B cell (primary cell): Measurements from ENCODE around the gene SCN2B. TPM values are rescaled to one million over a fixed set of nuclear protein-coding genes. Genes with fewer than 3 reads are reported as not detected.

ENCODE experiments used
- ATAC-seq: fragments of 200-7000 bp; cut with Tn5 transposase; one replicate; pipeline ENCODE4 v1.10.0; 2021; ENCODE audit warnings: low read depth, mild to moderate bottlenecking, moderate number of reproducible peaks, moderate library complexity
- CTCF ChIA-PET: fragments of 350-600 bp; sonication (Branson Sonifier 250); formaldehyde crosslinking; loops from one replicate; lab custom pipeline; 2021; ENCODE audit warnings: antibody characterized with exemption, inconsistent platforms; lab: Charles Lee
- POLR2A ChIA-PET: fragments of 350-600 bp; sonication (Branson Sonifier 250); formaldehyde crosslinking; loops from one replicate; lab custom pipeline; 2021; ENCODE audit warnings: antibody characterized with exemption; lab: Charles Lee
- DNase-seq: peaks from one replicate; pipeline ENCODE4 v3.0.0; 2013
- H2AFZ ChIP-seq: 2 replicates; pipeline ENCODE4 v1.6.1; 2012; ENCODE audit warnings: mild to moderate bottlenecking, low read depth, low read length; ENCODE audit not compliant: insufficient read depth, poor library complexity, severe bottlenecking
- H3K27ac ChIP-seq, 2 donors: 1 replicate in 1 of 2; 2 replicates in 1 of 2; pipeline ENCODE4 v1.5.1; 2012 to 2013; ENCODE audit warnings: low read length in 2 of 2, mild to moderate bottlenecking in 2 of 2, moderate library complexity in 1 of 2
- H3K27me3 ChIP-seq, 4 experiments: fragments of 200-600 bp in 1 of 4; sonication (generic) in 1 of 4; replicated peaks in 1 of 4; 1 replicate in 2 of 4; 2 replicates in 2 of 4; pipeline versions ENCODE4 v1.6.1 to v1.7.0; 2013 to 2016; ENCODE audit warnings: low read length in 3 of 4, mild to moderate bottlenecking in 2 of 4, mixed read lengths in 1 of 4, moderate library complexity in 1 of 4; ENCODE audit not compliant: insufficient read depth in 4 of 4, control insufficient read depth in 3 of 4; ENCODE audit errors: control extremely low read depth in 1 of 4
- H3K36me3 ChIP-seq, 2 experiments: replicated peaks in 1 of 2; 1 replicate in 1 of 2; 2 replicates in 1 of 2; pipeline versions ENCODE4 v1.6.1 to v1.7.1; 2013; ENCODE audit warnings: low read length in 1 of 2; ENCODE audit not compliant: insufficient read depth in 2 of 2, control insufficient read depth in 1 of 2; ENCODE audit errors: control extremely low read depth in 1 of 2, extremely low read depth in 1 of 2
- H3K4me1 ChIP-seq, 2 donors: fragments of 200-600 bp in 1 of 2; sonication (generic) in 1 of 2; 1 replicate in 1 of 2; 2 replicates in 1 of 2; pipeline versions ENCODE4 v1.5.1 to v1.6.1; 2013 to 2017; ENCODE audit warnings: low read length in 2 of 2; ENCODE audit not compliant: control insufficient read depth in 2 of 2, insufficient read depth in 2 of 2
- H3K4me2 ChIP-seq: replicated peaks from 2 replicates; pipeline ENCODE3; 2012; ENCODE audit warnings: mild to moderate bottlenecking, low read depth, low read length; ENCODE audit not compliant: poor library complexity, severe bottlenecking
- H3K4me3 ChIP-seq, 5 experiments: fragments of 200-600 bp in 1 of 5; sonication (generic) in 1 of 5; 1 replicate in 3 of 5; 2 replicates in 2 of 5; pipeline versions ENCODE4 v1.5.1 to v1.7.0; 2011 to 2016; ENCODE audit warnings: low read length in 4 of 5, mild to moderate bottlenecking in 4 of 5, low read depth in 2 of 5, control low read depth in 1 of 5, moderate library complexity in 1 of 5; ENCODE audit not compliant: insufficient read depth in 1 of 5; ENCODE audit errors: control extremely low read depth in 1 of 5, extremely low read depth in 1 of 5
- H3K79me2 ChIP-seq: fragments of 200-600 bp; sonication (generic); one replicate; pipeline ENCODE4 v1.6.0; 2016; ENCODE audit warnings: low read length; ENCODE audit not compliant: control insufficient read depth, insufficient read depth
- H3K9ac ChIP-seq: fragments of 200-600 bp; sonication (generic); 2 replicates; pipeline ENCODE4 v1.6.1; 2017; ENCODE audit warnings: mild to moderate bottlenecking, low read length, moderate library complexity
- H3K9me3 ChIP-seq, 3 donors: one replicate each; pipeline versions ENCODE4 v1.6.1 to v1.7.1; 2013; ENCODE audit warnings: low read length in 2 of 3; ENCODE audit not compliant: control insufficient read depth in 2 of 3, insufficient read depth in 1 of 3; ENCODE audit errors: control extremely low read depth in 1 of 3
- H4K20me1 ChIP-seq: 2 replicates; pipeline ENCODE4 v1.6.0; 2012; ENCODE audit warnings: mild to moderate bottlenecking, low read length; ENCODE audit not compliant: insufficient read depth, control insufficient read depth, poor library complexity, severe bottlenecking
- H3K27ac Mint-ChIP-seq: one replicate; pipeline ENCODE4 v1.8.0; 2021; ENCODE audit warnings: mixed read lengths
- H3K27me3 Mint-ChIP-seq: one replicate; pipeline ENCODE4 v1.8.0; 2021; ENCODE audit warnings: mixed read lengths
- H3K4me1 Mint-ChIP-seq: one replicate; pipeline ENCODE4 v1.8.0; 2021; ENCODE audit warnings: mixed read lengths
- H3K4me3 Mint-ChIP-seq: one replicate; pipeline ENCODE4 v1.8.0; 2021; ENCODE audit warnings: mixed read lengths
- H3K9me3 Mint-ChIP-seq: one replicate; pipeline ENCODE4 v1.8.0; 2022; ENCODE audit warnings: mixed read lengths; ENCODE audit not compliant: insufficient read depth
- CTCF ChIP-seq: fragments of 200-600 bp; IDR thresholded peaks from one replicate; pipeline ENCODE4 v1.8.0; 2022; ENCODE audit warnings: antibody characterized with exemption, mild to moderate bottlenecking
- EZH2 ChIP-seq: IDR thresholded peaks from 2 replicates; pipeline ENCODE4 v1.6.1; 2012; ENCODE audit warnings: borderline replicate concordance, low read depth, mild to moderate bottlenecking, moderate library complexity, low read length; ENCODE audit not compliant: insufficient read depth, poor library complexity, severe bottlenecking
- WGBS: methylation state at CpG from one replicate; pipeline ENCODE4 v1.1.5; 2013; ENCODE audit warnings: missing lambda C conversion rate; ENCODE audit not compliant: insufficient coverage; 5-methylcytosine and 5-hydroxymethylcytosine counted together
- intact Hi-C: fragments of 100-400 bp; cut with micrococcal nuclease; formaldehyde crosslinking; loops from one replicate; pipeline ENCODE4 v1.10.0; 2022
- polyA plus RNA-seq: library from polyadenylated mRNA; depleted of rRNA; stranded (reverse); fragments of >200 nt; gene quantifications from 2 replicates; pipeline ENCODE4 v1.2.3, GENCODE V29; 2012
- total RNA-seq, 2 donors: library from RNA; stranded (reverse); fragments of 120-200 nt in 1 of 2; gene quantifications; 1 replicate in 1 of 2; 2 replicates in 1 of 2; pipeline versions ENCODE4 v1.2.3 to v1.2.4, GENCODE V29; 2013 to 2022

SCN2B gene
- total and polyA plus RNA-seq, 2 donors (not counting 1 experiment from before 2014, with no cell fraction given): not detected

- peaks cover 0 to 82% (median 35%) of the 10 kb centered on the region in 4 experiments for H3K27me3 ChIP-seq
- no peak overlapping the region for H3K4me3 ChIP-seq
- H3K9ac ChIP-seq: no peak overlapping the region
- ATAC-seq (no peak), DNase-seq (no peak)
- Mint-ChIP-seq H3K9me3 (no peaks in the 10 kb centered on the region), H3K27ac (no peak overlapping the region), H3K4me3 (no peak overlapping the region), H3K27me3 (peaks cover 67% of the 10 kb centered on the region), H3K4me1 (peaks cover 9% of the 10 kb centered on the region)
- H3K4me2 ChIP-seq: peak overlapping the region; percentile 68
- intact Hi-C loops: no loop called here
- peaks cover 11 to 12% of the 10 kb centered on the region in 2 donors for H3K4me1 ChIP-seq
- TF ChIP-seq CTCF: no peak
- TF ChIP-seq EZH2: no peak
- H2AFZ ChIP-seq: no peak overlapping the region
- H3K36me3 ChIP-seq: no peaks in the 10 kb centered on the region
- no peak overlapping the region for H3K27ac ChIP-seq
- H4K20me1 ChIP-seq: no peaks in the 10 kb centered on the region
- H3K9me3 ChIP-seq: peaks cover 0 to 6% (median 0%) of the 10 kb centered on the region in 3 donors
- ChIA-PET POLR2A (no interaction called here), CTCF (no interaction called here)
- 52% methylated on average over 9 of the region's 16 CpGs for WGBS
- no peaks in the 10 kb centered on the region for H3K79me2 ChIP-seq
Observed at GRCh38 chr11:118152020-118152551, 24.4 kb downstream of the SCN2B start.

DNA sequence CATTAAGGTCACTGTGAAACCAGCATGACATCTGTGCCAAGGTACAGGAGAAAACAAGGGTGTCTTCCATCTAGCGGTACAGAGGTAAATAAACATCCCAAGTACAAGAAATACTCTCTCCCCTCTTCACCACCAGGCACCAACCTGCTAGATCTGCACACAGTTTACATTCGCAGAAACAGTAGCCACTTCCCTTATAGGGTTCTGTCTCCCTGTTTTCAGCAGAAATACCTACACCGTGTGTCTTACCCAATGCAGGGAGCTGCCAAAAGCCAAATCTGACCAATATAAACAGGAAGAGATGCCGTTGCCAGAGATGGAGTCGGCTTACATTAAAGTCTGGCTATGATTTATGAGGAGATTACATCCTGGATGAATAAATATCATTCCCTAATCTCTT lies 25.0 kb downstream of the SCN2B start:
- no peak overlapping the region for H3K27ac ChIP-seq
- H3K4me3 ChIP-seq: no peak overlapping the region
- Mint-ChIP-seq H3K27ac (no peak overlapping the region), H3K27me3 (peaks cover 64% of the 10 kb centered on the region), H3K9me3 (no peaks in the 10 kb centered on the region), H3K4me3 (no peak overlapping the region), H3K4me1 (peaks cover 10% of the 10 kb centered on the region)
- no peak for ATAC-seq
- intact Hi-C loops: no loop called here
- no peak overlapping the region for H2AFZ ChIP-seq
- H3K4me2 ChIP-seq: no peak overlapping the region
- no peaks in the 10 kb centered on the region for H3K79me2 ChIP-seq
- ChIA-PET POLR2A (no interaction called here), CTCF (no interaction called here)
- no peak overlapping the region for H3K9ac ChIP-seq
- H4K20me1 ChIP-seq: no peaks in the 10 kb centered on the region
- peaks cover 11 to 12% of the 10 kb centered on the region in 2 donors for H3K4me1 ChIP-seq
- H3K9me3 ChIP-seq: peaks cover 0 to 4% (median 0%) of the 10 kb centered on the region in 3 donors
- no peak for DNase-seq
- no peak for TF ChIP-seq CTCF
- no peak for TF ChIP-seq EZH2
- no peaks in the 10 kb centered on the region for H3K36me3 ChIP-seq
- peaks cover 0 to 82% (median 36%) of the 10 kb centered on the region in 4 experiments for H3K27me3 ChIP-seq
- whole genome bisulfite sequencing: 71% methylated on average over 3 of the region's 5 CpGs
